Measurements from ENCODE around the gene GALNS.

GALNS gene

DNA sequence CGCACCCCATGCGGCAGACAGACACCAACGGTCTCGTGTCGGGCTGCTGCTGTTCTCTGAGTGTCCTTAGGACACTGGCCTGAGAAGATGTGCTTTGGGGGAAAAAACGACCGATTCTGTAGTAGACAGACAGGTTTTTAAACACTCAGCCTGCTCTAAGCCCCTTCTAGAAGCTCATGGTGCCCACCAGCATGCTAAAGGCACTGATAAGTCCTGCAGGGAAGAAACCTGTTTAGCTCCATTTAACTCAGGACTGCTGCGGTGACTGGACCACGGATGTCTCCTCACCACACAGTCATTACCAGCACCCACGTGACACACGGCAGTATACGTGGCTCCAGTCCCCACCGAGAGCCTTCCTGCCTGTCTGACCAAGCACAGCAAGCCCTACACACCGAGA lies 26.0 kb downstream of the GALNS start:
- H3K4me1 ChIP-seq (ENCODE audit: control extremely low read depth in 1 of 4, control insufficient read depth in 4 of 4, insufficient read depth in 4 of 4, low read length in 3 of 4): no peaks in the 10 kb centered on the region
- POLR2A ChIA-PET: no interaction called here
- CTCF ChIA-PET: no interaction called here
- DNase-seq: no peak
- no peaks in the 10 kb centered on the region for H3K27me3 ChIP-seq (replicated peaks in 2 of 5; ENCODE audit: control insufficient read depth in 4 of 5, insufficient read depth in 5 of 5, low read length in 4 of 5)
- H3K36me3 ChIP-seq (ENCODE audit: control insufficient read depth in 4 of 4, insufficient read depth in 4 of 4, low read length in 3 of 4): peaks cover 0 to 11% (median 2%) of the 10 kb centered on the region in 4 experiments
- 96% methylated on average over 9 of the region's 14 CpGs for WGBS (ENCODE audit: insufficient coverage)
- no peaks in the 10 kb centered on the region for H3K9me3 ChIP-seq (ENCODE audit: control extremely low read depth in 1 of 5, control insufficient read depth in 4 of 5, insufficient read depth in 2 of 5, low read depth in 1 of 5, low read length in 4 of 5)
- H3K27ac ChIP-seq (ENCODE audit: insufficient read depth in 1 of 2, low read depth in 1 of 2, low read length in 2 of 2, poor library complexity in 1 of 2, severe bottlenecking in 2 of 2): no peak overlapping the region
- no peak overlapping the region for H3K4me3 ChIP-seq (ENCODE audit: control insufficient read depth in 1 of 7, extremely low read depth in 1 of 7, insufficient read depth in 4 of 7, low read depth in 2 of 7, low read length in 6 of 7)

DNA sequence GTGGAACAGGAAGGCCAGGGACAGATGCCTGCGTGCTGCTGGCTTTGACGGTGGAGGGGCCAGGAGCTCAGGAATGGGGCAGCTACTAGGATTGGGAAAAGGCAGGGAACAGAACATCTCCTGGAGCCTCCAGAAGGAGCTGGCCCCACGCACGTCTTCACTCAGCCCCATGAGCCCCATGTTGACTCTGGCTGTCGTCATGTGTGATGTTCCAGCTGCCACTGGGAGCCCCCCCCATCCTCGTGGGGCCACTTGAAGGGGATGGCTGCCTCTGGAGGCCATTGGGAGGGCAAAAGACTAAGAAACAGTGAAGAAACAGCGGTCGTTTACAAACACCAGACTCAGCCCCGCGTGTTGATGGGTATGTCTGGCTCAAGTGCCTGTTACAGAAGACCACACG lies 26.5 kb downstream of the GALNS start:
- Histone ChIP-seq H3K4me1 (ENCODE audit: control extremely low read depth in 1 of 4, control insufficient read depth in 4 of 4, insufficient read depth in 4 of 4, low read length in 3 of 4) (no peaks in the 10 kb centered on the region), H3K36me3 (ENCODE audit: control insufficient read depth in 4 of 4, insufficient read depth in 4 of 4, low read length in 3 of 4) (peaks cover 0 to 11% (median 2%) of the 10 kb centered on the region in 4 experiments), H3K4me3 (ENCODE audit: control insufficient read depth in 1 of 7, extremely low read depth in 1 of 7, insufficient read depth in 4 of 7, low read depth in 2 of 7, low read length in 6 of 7) (no peak overlapping the region), H3K27ac (ENCODE audit: insufficient read depth in 1 of 2, low read depth in 1 of 2, low read length in 2 of 2, poor library complexity in 1 of 2, severe bottlenecking in 2 of 2) (no peak overlapping the region), H3K9me3 (ENCODE audit: control extremely low read depth in 1 of 5, control insufficient read depth in 4 of 5, insufficient read depth in 2 of 5, low read depth in 1 of 5, low read length in 4 of 5) (no peaks in the 10 kb centered on the region), H3K27me3 (replicated peaks in 2 of 5; ENCODE audit: control insufficient read depth in 4 of 5, insufficient read depth in 5 of 5, low read length in 4 of 5) (no peaks in the 10 kb centered on the region)
- DNase-seq: no peak
- POLR2A ChIA-PET: interaction anchor here (0.6 kb wide), 1 partner anchor 112 kb away, joined by 3 read pairs; no protein-coding TSS in a partner anchor
- WGBS (ENCODE audit: insufficient coverage): 96% methylated on average over 11 of the region's 11 CpGs
- CTCF ChIA-PET: no interaction called here

DNA sequence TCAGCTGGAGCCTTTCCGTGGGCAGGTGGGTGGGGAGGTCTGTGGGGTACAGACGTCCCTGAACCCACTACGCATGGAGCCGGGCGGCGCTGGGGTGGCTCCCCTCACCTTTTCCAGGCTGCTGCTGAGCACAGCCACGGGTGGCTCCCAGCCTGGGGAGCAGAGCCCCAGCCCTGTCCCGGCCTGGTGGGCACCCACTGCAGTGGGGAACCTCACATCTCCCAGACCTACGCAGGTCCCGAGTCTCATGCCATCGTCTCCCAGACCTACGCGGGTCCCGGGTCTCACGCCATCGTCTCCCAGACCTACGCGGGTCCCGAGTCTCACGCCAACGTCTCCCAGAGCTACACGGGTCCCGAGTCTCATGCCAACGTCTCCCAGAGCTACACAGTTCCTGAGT lies 28.0 kb downstream of the GALNS start:
- no peak overlapping the region for H3K4me3 ChIP-seq (ENCODE audit: control insufficient read depth in 1 of 7, extremely low read depth in 1 of 7, insufficient read depth in 4 of 7, low read depth in 2 of 7, low read length in 6 of 7)
- CTCF ChIA-PET: interaction anchor here (1.7 kb wide), 1 partner anchor 24 kb away, joined by 6 read pairs; no protein-coding TSS in a partner anchor

GRCh38 chr16:88827727-88828126 lies 29.0 kb downstream of the GALNS start:
- WGBS (ENCODE audit: insufficient coverage): 97% methylated on average over 17 of the region's 21 CpGs
- no peak overlapping the region for H3K27ac ChIP-seq (ENCODE audit: insufficient read depth in 1 of 2, low read depth in 1 of 2, low read length in 2 of 2, poor library complexity in 1 of 2, severe bottlenecking in 2 of 2)
- H3K4me1 ChIP-seq (ENCODE audit: control extremely low read depth in 1 of 4, control insufficient read depth in 4 of 4, insufficient read depth in 4 of 4, low read length in 3 of 4): no peaks in the 10 kb centered on the region
- no peak overlapping the region for H3K4me3 ChIP-seq (ENCODE audit: control insufficient read depth in 1 of 7, extremely low read depth in 1 of 7, insufficient read depth in 4 of 7, low read depth in 2 of 7, low read length in 6 of 7)
- H3K9me3 ChIP-seq (ENCODE audit: control extremely low read depth in 1 of 5, control insufficient read depth in 4 of 5, insufficient read depth in 2 of 5, low read depth in 1 of 5, low read length in 4 of 5): no peaks in the 10 kb centered on the region
- DNase-seq: no peak
- ChIA-PET POLR2A (no interaction called here), CTCF (interaction anchor here (0.8 to 1.7 kb wide), 2 partner anchors 8 to 25 kb away, joined by 3 to 6 read pairs; no protein-coding TSS in a partner anchor)
- H3K36me3 ChIP-seq (ENCODE audit: control insufficient read depth in 4 of 4, insufficient read depth in 4 of 4, low read length in 3 of 4): peaks cover 0 to 11% (median 6%) of the 10 kb centered on the region in 4 experiments
- H3K27me3 ChIP-seq (replicated peaks in 2 of 5; ENCODE audit: control insufficient read depth in 4 of 5, insufficient read depth in 5 of 5, low read length in 4 of 5): no peaks in the 10 kb centered on the region

More for the DNA sequence above, 28.0 kb downstream of the GALNS start:
- H3K9me3 ChIP-seq (ENCODE audit: control extremely low read depth in 1 of 5, control insufficient read depth in 4 of 5, insufficient read depth in 2 of 5, low read depth in 1 of 5, low read length in 4 of 5): no peaks in the 10 kb centered on the region
- no peaks in the 10 kb centered on the region for H3K4me1 ChIP-seq (ENCODE audit: control extremely low read depth in 1 of 4, control insufficient read depth in 4 of 4, insufficient read depth in 4 of 4, low read length in 3 of 4)
- 92% methylated on average over 22 of the region's 24 CpGs for WGBS (ENCODE audit: insufficient coverage)
- H3K36me3 ChIP-seq (ENCODE audit: control insufficient read depth in 4 of 4, insufficient read depth in 4 of 4, low read length in 3 of 4): peaks cover 0 to 11% (median 2%) of the 10 kb centered on the region in 4 experiments
- no peak for DNase-seq
- POLR2A ChIA-PET: no interaction called here
- H3K27ac ChIP-seq (ENCODE audit: insufficient read depth in 1 of 2, low read depth in 1 of 2, low read length in 2 of 2, poor library complexity in 1 of 2, severe bottlenecking in 2 of 2): no peak overlapping the region
- H3K27me3 ChIP-seq (replicated peaks in 2 of 5; ENCODE audit: control insufficient read depth in 4 of 5, insufficient read depth in 5 of 5, low read length in 4 of 5): no peaks in the 10 kb centered on the region

- Histone ChIP-seq H3K4me1 (ENCODE audit: control extremely low read depth in 1 of 4, control insufficient read depth in 4 of 4, insufficient read depth in 4 of 4, low read length in 3 of 4) (no peaks in the 10 kb centered on the region), H3K27me3 (replicated peaks in 2 of 5; ENCODE audit: control insufficient read depth in 4 of 5, insufficient read depth in 5 of 5, low read length in 4 of 5) (no peaks in the 10 kb centered on the region), H3K9me3 (ENCODE audit: control extremely low read depth in 1 of 5, control insufficient read depth in 4 of 5, insufficient read depth in 2 of 5, low read depth in 1 of 5, low read length in 4 of 5) (no peaks in the 10 kb centered on the region), H3K4me3 (ENCODE audit: control insufficient read depth in 1 of 7, extremely low read depth in 1 of 7, insufficient read depth in 4 of 7, low read depth in 2 of 7, low read length in 6 of 7) (no peak overlapping the region), H3K27ac (ENCODE audit: insufficient read depth in 1 of 2, low read depth in 1 of 2, low read length in 2 of 2, poor library complexity in 1 of 2, severe bottlenecking in 2 of 2) (no peak overlapping the region), H3K36me3 (ENCODE audit: control insufficient read depth in 4 of 4, insufficient read depth in 4 of 4, low read length in 3 of 4) (peaks cover 5 to 22% (median 17%) of the 10 kb centered on the region in 4 experiments)
- ChIA-PET CTCF (interaction anchor here (0.9 kb wide), 1 partner anchor 31 kb away, joined by 4 read pairs; the partner anchor contains the start of genes GALNS and TRAPPC2L), POLR2A (no interaction called here)
- no peak for DNase-seq
- WGBS (ENCODE audit: insufficient coverage): 97% methylated on average over 24 of the region's 26 CpGs
Observed at GRCh38 chr16:88826070-88826840, 30.5 kb downstream of the GALNS start.

- DNase-seq: no peak
- POLR2A ChIA-PET: no interaction called here
- no peaks in the 10 kb centered on the region for H3K9me3 ChIP-seq (ENCODE audit: control extremely low read depth in 1 of 5, control insufficient read depth in 4 of 5, insufficient read depth in 2 of 5, low read depth in 1 of 5, low read length in 4 of 5)
- peaks cover 5 to 28% (median 18%) of the 10 kb centered on the region in 4 experiments for H3K36me3 ChIP-seq (ENCODE audit: control insufficient read depth in 4 of 4, insufficient read depth in 4 of 4, low read length in 3 of 4)
- WGBS (ENCODE audit: insufficient coverage): 98% methylated on average over 8 of the region's 12 CpGs
- CTCF ChIA-PET: interaction anchor here (0.9 kb wide), 2 partner anchors 32 to 335 kb away, joined by 3 to 4 read pairs; partner anchors contain the start of genes GALNS and TRAPPC2L
- no peak overlapping the region for H3K4me3 ChIP-seq (ENCODE audit: control insufficient read depth in 1 of 7, extremely low read depth in 1 of 7, insufficient read depth in 4 of 7, low read depth in 2 of 7, low read length in 6 of 7)
- H3K27me3 ChIP-seq (replicated peaks in 2 of 5; ENCODE audit: control insufficient read depth in 4 of 5, insufficient read depth in 5 of 5, low read length in 4 of 5): no peaks in the 10 kb centered on the region
- no peak overlapping the region for H3K27ac ChIP-seq (ENCODE audit: insufficient read depth in 1 of 2, low read depth in 1 of 2, low read length in 2 of 2, poor library complexity in 1 of 2, severe bottlenecking in 2 of 2)
- H3K4me1 ChIP-seq (ENCODE audit: control extremely low read depth in 1 of 4, control insufficient read depth in 4 of 4, insufficient read depth in 4 of 4, low read length in 3 of 4): no peaks in the 10 kb centered on the region
Observed at GRCh38 chr16:88825146-88825545, 31.6 kb downstream of the GALNS start.

All from common myeloid progenitor, CD34-positive (primary cell).